ENCODE data around the gene SESN1. TPM values are rescaled to one million over a fixed set of nuclear protein-coding genes. Genes with fewer than 3 reads are reported as not detected.

SESN1 gene
- total RNA-seq, 2 experiments from 2014 or later, result 9.3 to 10.6 TPM

DNA sequence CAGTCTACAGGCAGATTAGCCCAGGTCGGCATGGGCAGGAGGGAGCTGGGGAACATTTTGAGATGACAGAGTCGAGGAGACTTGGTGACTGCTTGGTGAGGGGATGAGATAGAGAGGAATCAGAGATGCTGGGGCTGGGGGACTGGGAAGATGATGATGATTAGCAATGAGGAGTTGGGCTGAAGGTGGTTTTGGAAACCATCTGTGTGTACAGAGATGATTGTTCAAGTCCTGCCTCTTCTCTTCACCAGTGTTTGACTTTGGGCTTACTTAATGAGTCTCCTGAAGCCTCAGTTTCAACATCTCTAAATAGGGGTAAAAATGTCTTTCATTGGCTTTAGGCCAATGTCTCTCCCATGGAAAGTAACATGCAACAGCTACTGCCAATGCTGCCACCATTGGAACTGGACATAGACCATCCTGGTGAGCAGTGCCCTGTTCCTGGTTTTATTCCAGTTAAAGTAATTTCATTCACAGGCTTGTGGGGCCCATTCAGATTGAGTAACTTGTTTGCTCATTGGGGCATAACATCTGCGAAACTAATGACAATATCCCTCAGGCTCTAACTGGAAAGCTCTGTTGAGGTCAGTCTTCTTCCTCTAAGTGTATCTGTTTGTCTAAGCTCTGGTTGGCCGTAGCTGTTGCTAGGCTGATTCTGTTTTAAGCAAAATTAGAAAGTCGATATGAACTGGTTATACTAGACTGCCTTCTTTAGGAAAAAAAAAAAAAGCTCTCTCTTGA, 147.4 kb downstream of the SESN1 start:
- Mint-ChIP-seq H3K36me3 (no peaks in the 10 kb centered on the region), H3K4me3 (no peak overlapping the region), H3K4me1 (ENCODE audit: low read depth) (peaks cover 34% of the 10 kb centered on the region), H3K27ac (no peak overlapping the region), H3K27me3 (no peaks in the 10 kb centered on the region), H3K9me3 (no peaks in the 10 kb centered on the region)
- no peak for DNase-seq
- ChIA-PET CTCF (interaction anchor here (0.9 to 1.2 kb wide), 4 partner anchors 26 to 405 kb away, joined by 3 to 4 read pairs (median 4); no protein-coding TSS in a partner anchor), POLR2A (interaction anchor here (0.5 kb wide), 1 partner anchor 23 kb away, joined by 4 read pairs; no protein-coding TSS in a partner anchor)
- intact Hi-C loops (cut with micrococcal nuclease), result loop anchor here (10.0 kb wide), 2 partner anchors 128 to 358 kb away; no protein-coding TSS in a partner anchor

GRCh38 chr6:108946695-108947094, 148.0 kb downstream of the SESN1 start:
- no peak overlapping the region for H3K4me3 Mint-ChIP-seq
- H3K36me3 Mint-ChIP-seq, result no peaks in the 10 kb centered on the region
- intact Hi-C loops (cut with micrococcal nuclease), result loop anchor here (10.0 kb wide), 2 partner anchors 128 to 358 kb away; no protein-coding TSS in a partner anchor
- H3K27me3 Mint-ChIP-seq, result no peaks in the 10 kb centered on the region
- no peak overlapping the region for H3K27ac Mint-ChIP-seq
- H3K4me1 Mint-ChIP-seq (ENCODE audit: low read depth), result peaks cover 39% of the 10 kb centered on the region
- CTCF ChIA-PET, result interaction anchor here (0.9 to 1.2 kb wide), 4 partner anchors 26 to 405 kb away, joined by 3 to 4 read pairs (median 4); no protein-coding TSS in a partner anchor
- no peaks in the 10 kb centered on the region for H3K9me3 Mint-ChIP-seq
- no peak for DNase-seq
- POLR2A ChIA-PET, result no interaction called here

DNA sequence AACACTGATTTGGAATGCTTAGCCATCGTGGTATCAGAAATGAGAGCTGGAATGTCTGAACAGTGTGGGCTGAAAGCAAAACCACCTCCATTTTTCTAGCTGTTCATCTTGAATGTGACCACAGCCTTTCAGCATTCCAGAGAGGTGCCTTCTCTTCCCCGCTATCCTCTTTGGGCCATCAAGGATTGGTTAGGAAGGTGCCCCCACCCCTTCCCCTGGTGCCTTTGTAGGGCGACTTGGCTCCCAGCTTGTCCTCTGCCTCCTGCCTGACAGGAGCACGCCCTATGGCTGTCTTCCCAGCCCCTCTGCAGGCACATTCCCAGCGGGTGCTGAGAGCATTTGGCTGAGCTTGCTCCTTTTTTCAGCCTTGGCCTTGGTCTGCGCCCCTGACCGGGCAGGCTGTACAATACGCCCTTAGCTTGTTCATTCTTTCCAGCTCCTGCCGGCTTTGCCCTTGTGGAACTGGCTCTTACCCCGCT, 148.9 kb downstream of the SESN1 start:
- Mint-ChIP-seq H3K4me3 (no peak overlapping the region), H3K27me3 (no peaks in the 10 kb centered on the region), H3K4me1 (ENCODE audit: low read depth) (peaks cover 39% of the 10 kb centered on the region), H3K9me3 (no peaks in the 10 kb centered on the region), H3K36me3 (no peaks in the 10 kb centered on the region), H3K27ac (no peak overlapping the region)
- intact Hi-C loops (cut with micrococcal nuclease), result loop anchor here (10.0 kb wide), 2 partner anchors 129 to 359 kb away; no protein-coding TSS in a partner anchor
- ChIA-PET CTCF (no interaction called here), POLR2A (no interaction called here)
- no peak for DNase-seq

GRCh38 chr6:108944707-108945680, 149.7 kb downstream of the SESN1 start:
- Mint-ChIP-seq H3K4me3 (no peak overlapping the region), H3K36me3 (peaks cover 1% of the 10 kb centered on the region), H3K27ac (no peak overlapping the region), H3K9me3 (no peaks in the 10 kb centered on the region), H3K27me3 (no peaks in the 10 kb centered on the region), H3K4me1 (ENCODE audit: low read depth) (peaks cover 39% of the 10 kb centered on the region)
- intact Hi-C loops (cut with micrococcal nuclease), result loop anchor here (10.0 kb wide), 2 partner anchors 130 to 360 kb away; no protein-coding TSS in a partner anchor
- POLR2A ChIA-PET, result no interaction called here
- CTCF ChIA-PET, result interaction anchor here (1.0 kb wide), 1 partner anchor 10 kb away, joined by 3 read pairs; no protein-coding TSS in a partner anchor
- no peak for DNase-seq

GRCh38 chr6:108944071-108944470, 150.6 kb downstream of the SESN1 start:
- DNase-seq, result no peak
- Mint-ChIP-seq H3K36me3 (peaks cover 4% of the 10 kb centered on the region), H3K9me3 (peaks cover 3% of the 10 kb centered on the region), H3K4me3 (no peak overlapping the region), H3K4me1 (ENCODE audit: low read depth) (peaks cover 39% of the 10 kb centered on the region), H3K27ac (no peak overlapping the region), H3K27me3 (no peaks in the 10 kb centered on the region)
- intact Hi-C loops (cut with micrococcal nuclease), result loop anchor here (10.0 kb wide), 2 partner anchors 131 to 361 kb away; no protein-coding TSS in a partner anchor
- ChIA-PET POLR2A (no interaction called here), CTCF (interaction anchor here (1.0 kb wide), 1 partner anchor 11 kb away, joined by 3 read pairs; no protein-coding TSS in a partner anchor)

GRCh38 chr6:108942556-108943492, 151.8 kb downstream of the SESN1 start:
- DNase-seq, result peak; percentile 74
- Mint-ChIP-seq H3K27me3 (no peaks in the 10 kb centered on the region), H3K4me3 (peak overlapping the region; percentile 50), H3K36me3 (peaks cover 4% of the 10 kb centered on the region), H3K27ac (peak overlapping the region; percentile 71), H3K4me1 (ENCODE audit: low read depth) (peaks cover 39% of the 10 kb centered on the region), H3K9me3 (peaks cover 3% of the 10 kb centered on the region)
- CTCF ChIA-PET, result interaction anchor here (1.0 to 1.7 kb wide), 3 partner anchors 21 to 129 kb away, joined by 3 to 9 read pairs (median 3); no protein-coding TSS in a partner anchor
- POLR2A ChIA-PET, result no interaction called here
- intact Hi-C loops (cut with micrococcal nuclease), result loop anchor here (1.0 to 10.0 kb wide), 5 partner anchors 22 to 362 kb away; no protein-coding TSS in a partner anchor

- H3K27ac Mint-ChIP-seq, result no peak overlapping the region
Observed at GRCh38 chr6:108941859-108942258, 152.8 kb downstream of the SESN1 start.

GRCh38 chr6:108941281-108941680, 153.4 kb downstream of the SESN1 start:
- intact Hi-C loops (cut with micrococcal nuclease), result loop anchor here (10.0 kb wide), 2 partner anchors 134 to 364 kb away; no protein-coding TSS in a partner anchor

More at GRCh38 chr6:108941859-108942258, 152.8 kb downstream of the SESN1 start:
- H3K4me3 Mint-ChIP-seq, result no peak overlapping the region
- H3K36me3 Mint-ChIP-seq, result peaks cover 4% of the 10 kb centered on the region
- no peaks in the 10 kb centered on the region for H3K27me3 Mint-ChIP-seq
- ChIA-PET POLR2A (no interaction called here), CTCF (interaction anchor here (1.0 to 1.7 kb wide), 4 partner anchors 16 to 130 kb away, joined by 3 to 9 read pairs (median 4); no protein-coding TSS in a partner anchor)
- peaks cover 34% of the 10 kb centered on the region for H3K4me1 Mint-ChIP-seq (ENCODE audit: low read depth)
- peaks cover 3% of the 10 kb centered on the region for H3K9me3 Mint-ChIP-seq
- intact Hi-C loops (cut with micrococcal nuclease), result loop anchor here (1.0 to 10.0 kb wide), 5 partner anchors 21 to 363 kb away; no protein-coding TSS in a partner anchor
- DNase-seq, result no peak

GRCh38 chr6:108940741-108941140, 153.9 kb downstream of the SESN1 start:
- CTCF ChIA-PET, result interaction anchor here (1.1 to 1.5 kb wide), 2 partner anchors 15 to 19 kb away, joined by 3 to 4 read pairs; no protein-coding TSS in a partner anchor
- DNase-seq, result no peak
- H3K27me3 Mint-ChIP-seq, result no peaks in the 10 kb centered on the region
- peaks cover 30% of the 10 kb centered on the region for H3K4me1 Mint-ChIP-seq (ENCODE audit: low read depth)
- H3K36me3 Mint-ChIP-seq, result peaks cover 4% of the 10 kb centered on the region
- H3K9me3 Mint-ChIP-seq, result peaks cover 3% of the 10 kb centered on the region
- no peak overlapping the region for H3K4me3 Mint-ChIP-seq
- intact Hi-C loops (cut with micrococcal nuclease), result loop anchor here (10.0 kb wide), 2 partner anchors 134 to 364 kb away; no protein-coding TSS in a partner anchor
- POLR2A ChIA-PET, result no interaction called here
- no peak overlapping the region for H3K27ac Mint-ChIP-seq

More at GRCh38 chr6:108941281-108941680, 153.4 kb downstream of the SESN1 start:
- CTCF ChIA-PET, result interaction anchor here (1.0 to 1.5 kb wide), 2 partner anchors 16 to 26 kb away, joined by 3 to 4 read pairs; no protein-coding TSS in a partner anchor
- Mint-ChIP-seq H3K4me1 (ENCODE audit: low read depth) (peaks cover 30% of the 10 kb centered on the region), H3K9me3 (peaks cover 3% of the 10 kb centered on the region), H3K27me3 (no peaks in the 10 kb centered on the region), H3K27ac (no peak overlapping the region), H3K4me3 (no peak overlapping the region), H3K36me3 (peaks cover 4% of the 10 kb centered on the region)
- POLR2A ChIA-PET, result no interaction called here
- DNase-seq, result no peak

DNA sequence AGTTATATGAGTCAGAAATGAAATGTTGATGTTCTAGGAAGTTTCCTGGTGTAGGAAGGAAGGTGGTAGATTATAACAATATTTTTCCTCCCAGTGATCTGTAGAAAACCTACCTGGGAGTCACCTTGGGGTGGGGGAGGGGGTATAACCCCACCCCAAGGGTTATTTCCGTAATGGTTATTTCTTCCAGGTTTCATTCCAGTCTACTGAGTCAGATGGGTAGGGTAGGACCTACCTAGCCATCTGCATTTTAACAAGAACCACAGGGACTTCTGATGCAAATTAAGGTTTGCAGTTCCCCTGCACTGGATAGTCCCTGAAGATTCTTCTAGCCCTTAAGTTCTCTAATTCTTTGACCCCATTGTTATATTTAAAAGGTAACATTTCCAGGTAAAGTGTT, 157.5 kb downstream of the SESN1 start:
- ChIA-PET POLR2A (no interaction called here), CTCF (no interaction called here)
- H3K27me3 Mint-ChIP-seq, result no peaks in the 10 kb centered on the region
- no peak overlapping the region for H3K4me3 Mint-ChIP-seq
- peaks cover 4% of the 10 kb centered on the region for H3K4me1 Mint-ChIP-seq (ENCODE audit: low read depth)
- intact Hi-C loops (cut with micrococcal nuclease), result no loop called here
- no peak overlapping the region for H3K27ac Mint-ChIP-seq
- DNase-seq, result no peak
- H3K36me3 Mint-ChIP-seq, result peaks cover 4% of the 10 kb centered on the region
- H3K9me3 Mint-ChIP-seq, result peaks cover 3% of the 10 kb centered on the region
